Activated naive CD4-positive, alpha-beta T cell treated with anti-CD3 and anti-CD28 coated beads, Interleukin-2, amount 50 U/mL, for 24 hours (primary cell): ENCODE measurements around the gene ODF2.
A peak's percentile ranks its signal among the peaks of the same experiment; 100 is the strongest.
"Not testable (repeated sequence)": the region's sequence is repeated elsewhere in the genome, so short reads cannot be mapped to it uniquely, and the experiment has no call there.

Source experiments
- H3K27ac Mint-ChIP-seq: one replicate; pipeline ENCODE4 v1.8.0; 2021; ENCODE audit warnings: mild to moderate bottlenecking, mixed read lengths
- H3K27me3 Mint-ChIP-seq: one replicate; pipeline ENCODE4 v1.8.0; 2021; ENCODE audit warnings: mixed read lengths
- H3K36me3 Mint-ChIP-seq: one replicate; pipeline ENCODE4 v1.8.0; 2021; ENCODE audit warnings: mixed read lengths
- H3K4me1 Mint-ChIP-seq: one replicate; pipeline ENCODE4 v1.8.0; 2021; ENCODE audit warnings: mixed read lengths
- H3K4me3 Mint-ChIP-seq: one replicate; pipeline ENCODE4 v1.8.0; 2021; ENCODE audit warnings: mild to moderate bottlenecking, mixed read lengths
- H3K9me3 Mint-ChIP-seq: one replicate; pipeline ENCODE4 v1.8.0; 2021; ENCODE audit warnings: mixed read lengths

Gene ODF2

DNA sequence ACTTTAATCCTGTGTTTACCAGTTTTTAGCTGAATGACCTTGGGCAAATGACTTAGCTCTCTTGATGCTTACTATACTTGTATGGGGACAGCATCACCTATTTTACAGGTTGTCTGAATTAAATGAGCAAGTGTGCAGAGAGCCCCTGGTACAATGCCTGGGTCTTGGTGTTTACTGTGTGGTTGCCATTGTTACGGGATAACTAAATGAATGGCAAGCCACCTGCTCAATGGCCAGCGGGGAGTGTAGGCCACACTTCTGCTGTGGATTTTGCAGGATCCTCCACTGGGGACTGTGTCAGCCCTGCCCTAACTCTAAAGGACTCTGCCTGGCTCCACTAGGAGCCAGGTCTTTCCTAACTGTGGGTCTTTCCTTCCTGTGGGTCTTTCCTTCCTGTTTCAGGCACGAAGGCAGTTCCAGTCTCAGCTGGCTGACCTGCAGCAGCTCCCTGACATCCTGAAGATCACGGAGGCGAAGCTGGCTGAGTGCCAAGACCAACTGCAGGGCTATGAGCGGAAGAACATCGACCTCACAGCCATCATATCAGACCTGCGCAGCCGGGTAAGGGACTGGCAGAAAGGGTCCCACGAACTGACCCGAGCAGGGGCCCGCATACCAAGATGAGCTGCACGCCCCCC is 38.4 kb downstream of the ODF2 start:
- Mint-ChIP-seq H3K27me3 (no peaks in the 10 kb centered on the region), H3K27ac (no peak overlapping the region), H3K36me3 (peaks cover 10% of the 10 kb centered on the region), H3K4me1 (peaks cover 11% of the 10 kb centered on the region), H3K9me3 (no peaks in the 10 kb centered on the region), H3K4me3 (no peak overlapping the region)

GRCh38 chr9:128494746-128495129 is 38.9 kb downstream of the ODF2 start:
- H3K9me3 Mint-ChIP-seq = no peaks in the 10 kb centered on the region
- H3K27ac Mint-ChIP-seq = no peak overlapping the region
- no peaks in the 10 kb centered on the region for H3K27me3 Mint-ChIP-seq
- H3K4me3 Mint-ChIP-seq = no peak overlapping the region
- H3K36me3 Mint-ChIP-seq = peaks cover 10% of the 10 kb centered on the region
- H3K4me1 Mint-ChIP-seq = peaks cover 11% of the 10 kb centered on the region

DNA sequence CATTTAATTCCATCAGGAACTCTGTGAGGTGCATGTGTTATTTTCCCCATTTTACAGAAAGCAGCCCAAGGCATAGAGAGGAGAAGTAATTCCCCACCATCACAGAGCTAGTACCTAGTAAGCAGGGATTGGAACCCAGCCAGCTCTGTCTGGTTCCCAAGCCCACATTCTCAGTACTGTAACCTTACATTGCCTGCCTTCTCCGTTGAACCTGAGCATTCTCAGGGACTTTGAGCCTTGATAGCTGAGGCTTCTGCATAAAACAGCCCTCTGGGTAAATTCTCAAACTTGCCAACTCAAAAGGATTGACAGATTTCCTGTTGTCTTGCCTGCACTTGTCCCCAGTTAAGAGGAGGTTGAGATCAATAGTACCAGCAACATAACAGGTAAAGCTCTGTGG is 39.5 kb downstream of the ODF2 start:
- Mint-ChIP-seq H3K9me3 (no peaks in the 10 kb centered on the region), H3K4me3 (no peak overlapping the region), H3K27me3 (no peaks in the 10 kb centered on the region), H3K27ac (no peak overlapping the region), H3K4me1 (peaks cover 11% of the 10 kb centered on the region), H3K36me3 (peaks cover 14% of the 10 kb centered on the region)

DNA sequence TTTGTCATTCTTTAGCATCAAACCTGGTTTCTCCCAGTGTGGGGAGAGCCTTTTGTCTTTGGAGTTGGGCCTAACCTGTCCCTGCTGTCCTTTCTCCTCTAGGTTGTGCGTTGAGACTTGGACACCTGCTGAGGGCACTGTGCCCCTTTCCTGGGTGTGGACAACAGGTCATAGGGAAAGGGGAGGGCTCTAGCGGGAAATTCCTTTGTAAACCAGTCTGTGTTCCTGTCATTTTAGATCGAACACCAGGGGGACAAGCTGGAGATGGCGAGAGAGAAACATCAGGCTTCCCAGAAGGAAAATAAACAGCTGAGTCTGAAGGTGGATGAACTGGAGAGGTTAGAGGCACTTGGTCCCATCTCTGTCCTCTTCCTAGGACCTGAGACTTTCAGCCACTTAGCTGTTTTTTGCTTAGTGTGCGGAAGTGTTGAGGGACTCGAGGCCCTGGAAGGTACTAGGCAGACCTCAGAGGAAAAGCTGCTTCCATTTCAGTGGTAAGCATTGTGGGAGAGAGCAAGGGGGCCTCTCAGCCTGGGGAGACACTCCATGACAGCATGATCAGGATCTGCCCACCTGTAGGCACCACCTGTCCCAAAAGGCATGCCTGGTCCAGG is 40.1 kb downstream of the ODF2 start:
- Mint-ChIP-seq H3K27ac (no peak overlapping the region), H3K4me3 (no peak overlapping the region), H3K36me3 (peaks cover 12% of the 10 kb centered on the region), H3K4me1 (peaks cover 11% of the 10 kb centered on the region), H3K9me3 (no peaks in the 10 kb centered on the region), H3K27me3 (no peaks in the 10 kb centered on the region)

- no peaks in the 10 kb centered on the region for H3K9me3 Mint-ChIP-seq
- H3K4me1 Mint-ChIP-seq = peaks cover 11% of the 10 kb centered on the region
- no peaks in the 10 kb centered on the region for H3K27me3 Mint-ChIP-seq
- H3K36me3 Mint-ChIP-seq = peaks cover 8% of the 10 kb centered on the region
- no peak overlapping the region for H3K27ac Mint-ChIP-seq
- H3K4me3 Mint-ChIP-seq = no peak overlapping the region
Measured at GRCh38 chr9:128497824-128498610, 42.2 kb downstream of the ODF2 start.

GRCh38 chr9:128498911-128499310 is 43.1 kb downstream of the ODF2 start:
- Mint-ChIP-seq H3K27me3 (no peaks in the 10 kb centered on the region), H3K36me3 (peaks cover 8% of the 10 kb centered on the region), H3K4me3 (no peak overlapping the region), H3K4me1 (peaks cover 14% of the 10 kb centered on the region), H3K27ac (no peak overlapping the region), H3K9me3 (no peaks in the 10 kb centered on the region)

GRCh38 chr9:128499920-128500319 is 44.1 kb downstream of the ODF2 start:
- H3K36me3 Mint-ChIP-seq = peaks cover 8% of the 10 kb centered on the region
- no peak overlapping the region for H3K4me3 Mint-ChIP-seq
- H3K4me1 Mint-ChIP-seq = peaks cover 13% of the 10 kb centered on the region
- H3K27ac Mint-ChIP-seq = no peak overlapping the region
- H3K9me3 Mint-ChIP-seq = no peaks in the 10 kb centered on the region
- H3K27me3 Mint-ChIP-seq = no peaks in the 10 kb centered on the region

DNA sequence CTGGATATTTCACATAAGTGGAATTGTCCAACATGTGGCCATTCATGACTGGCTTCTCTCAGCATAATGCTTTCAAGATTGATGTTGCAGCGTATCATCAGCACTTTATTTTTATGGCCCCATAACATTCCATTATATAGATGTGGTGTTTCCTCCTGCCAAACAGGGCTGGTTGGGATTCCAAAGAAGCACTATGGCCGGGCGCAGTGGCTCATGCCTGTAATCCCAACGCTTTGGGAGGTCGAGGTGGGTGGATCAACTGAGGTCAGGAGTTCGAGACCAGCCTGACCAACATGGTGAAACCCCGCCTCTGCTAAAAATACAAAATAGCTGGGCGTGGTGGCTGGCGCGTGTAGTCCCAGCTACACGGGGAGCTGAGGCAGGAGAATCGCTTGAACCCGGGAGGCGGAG is 47.6 kb downstream of the ODF2 start:
- H3K27ac Mint-ChIP-seq, H3K27me3 Mint-ChIP-seq, H3K36me3 Mint-ChIP-seq, H3K9me3 Mint-ChIP-seq: not testable (repeated sequence)
- H3K4me3 Mint-ChIP-seq = peak overlapping the region; percentile 97
- peaks cover 22% of the 10 kb centered on the region for H3K4me1 Mint-ChIP-seq

DNA sequence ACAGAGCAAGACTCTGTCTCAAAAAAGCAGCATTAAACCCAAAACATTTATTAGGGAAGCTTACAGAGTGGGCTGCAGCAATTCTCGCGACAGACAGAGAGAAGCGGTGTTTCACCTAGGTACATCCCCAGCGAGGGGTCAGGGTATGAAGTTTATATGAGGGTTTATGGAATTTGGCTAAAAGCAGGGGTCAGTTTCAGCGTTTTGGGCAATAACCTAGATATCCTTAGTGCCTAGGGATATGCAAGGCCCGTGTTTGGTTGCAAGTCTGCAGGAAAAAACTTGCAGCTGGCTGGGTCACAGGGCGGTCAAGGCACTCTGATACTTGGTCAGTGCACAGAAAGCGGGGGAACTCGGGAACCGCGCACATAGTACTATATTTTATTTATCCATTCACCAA is 48.1 kb downstream of the ODF2 start:
- H3K4me1 Mint-ChIP-seq = peaks cover 27% of the 10 kb centered on the region

DNA sequence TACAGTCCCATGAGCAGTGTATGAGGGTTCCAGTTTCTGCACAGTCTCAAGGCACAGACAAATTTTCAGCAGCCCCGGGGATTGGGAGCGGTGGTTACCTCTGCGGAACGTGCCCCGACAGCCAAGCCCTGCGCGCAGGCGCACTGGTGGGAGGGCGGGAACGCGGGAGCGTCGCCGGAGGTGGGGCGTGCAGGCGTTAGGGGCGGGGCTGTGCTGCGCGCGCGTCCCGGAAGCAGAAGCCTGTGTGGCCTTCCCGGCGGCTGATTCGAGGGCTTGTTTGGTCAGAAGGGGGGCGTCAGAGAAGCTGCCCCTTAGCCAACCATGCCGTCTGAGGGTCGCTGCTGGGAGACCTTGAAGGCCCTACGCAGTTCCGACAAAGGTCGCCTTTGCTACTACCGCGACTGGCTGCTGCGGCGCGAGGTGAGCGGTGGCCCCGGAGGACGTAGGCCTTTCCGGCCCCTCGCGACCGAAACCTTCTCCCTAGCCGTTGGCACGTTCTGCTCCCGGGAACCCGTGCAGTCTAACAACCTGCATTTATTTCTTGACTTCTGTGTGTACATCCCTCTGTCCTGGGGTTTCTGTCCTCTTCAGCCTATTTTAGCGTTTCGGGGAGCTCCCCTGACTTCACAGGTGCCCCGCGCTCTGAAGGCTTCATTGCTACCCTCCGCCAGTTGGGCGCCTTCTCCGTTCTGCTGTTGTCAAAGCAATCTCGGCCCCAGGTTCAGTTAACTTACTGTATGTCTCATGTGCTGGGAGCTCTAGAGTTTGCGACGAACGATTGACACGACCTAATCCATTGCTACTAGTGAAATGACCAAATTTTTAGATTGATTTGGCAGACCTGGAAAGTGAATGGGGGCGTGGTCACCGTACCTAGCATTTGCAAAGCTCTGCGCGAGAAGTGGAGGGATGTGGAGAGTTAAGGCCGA is 48.9 kb downstream of the ODF2 start, which contains the start of gene GLE1:
Gene GLE1, plus strand, starts transcription at position 235 of the 929 bp plus-strand sequence. Its CDS starts 87 bp downstream, at position 322.
- H3K9me3 Mint-ChIP-seq = no peaks in the 10 kb centered on the region
- H3K36me3 Mint-ChIP-seq = peaks cover 8% of the 10 kb centered on the region
- H3K4me1 Mint-ChIP-seq = peaks cover 33% of the 10 kb centered on the region
- peak within 1 kb of the TSS; percentile 97 for H3K4me3 Mint-ChIP-seq
- H3K27ac Mint-ChIP-seq = peak within 1 kb of the TSS; percentile 98
- no peaks in the 10 kb centered on the region for H3K27me3 Mint-ChIP-seq

More for the DNA sequence above, 48.1 kb downstream of the ODF2 start:
- Mint-ChIP-seq H3K27ac (no peak overlapping the region), H3K27me3 (no peaks in the 10 kb centered on the region), H3K36me3 (peaks cover 5% of the 10 kb centered on the region), H3K4me3 (peak overlapping the region; percentile 97), H3K9me3 (no peaks in the 10 kb centered on the region)

DNA sequence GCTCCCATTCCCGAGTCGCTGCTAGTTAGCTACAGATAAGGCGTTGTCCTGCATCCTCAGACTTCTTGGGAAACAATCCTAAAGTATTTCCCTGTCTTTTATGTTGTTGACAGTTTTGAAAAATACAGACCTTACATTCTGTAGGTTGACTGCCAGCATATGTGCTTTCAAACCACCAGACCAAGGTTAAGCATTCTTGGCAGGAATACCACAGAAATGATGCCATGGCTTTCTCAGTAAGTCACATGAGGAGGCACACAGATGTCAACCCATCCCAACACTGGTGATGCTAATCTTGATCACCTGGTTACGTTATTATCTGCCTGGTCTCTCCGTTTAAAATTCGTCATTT is 49.6 kb downstream of the ODF2 start:
- Mint-ChIP-seq H3K4me3 (peak overlapping the region; percentile 97), H3K27ac (peak overlapping the region; percentile 98), H3K9me3 (no peaks in the 10 kb centered on the region), H3K4me1 (peaks cover 33% of the 10 kb centered on the region), H3K27me3 (no peaks in the 10 kb centered on the region), H3K36me3 (peaks cover 5% of the 10 kb centered on the region)

DNA sequence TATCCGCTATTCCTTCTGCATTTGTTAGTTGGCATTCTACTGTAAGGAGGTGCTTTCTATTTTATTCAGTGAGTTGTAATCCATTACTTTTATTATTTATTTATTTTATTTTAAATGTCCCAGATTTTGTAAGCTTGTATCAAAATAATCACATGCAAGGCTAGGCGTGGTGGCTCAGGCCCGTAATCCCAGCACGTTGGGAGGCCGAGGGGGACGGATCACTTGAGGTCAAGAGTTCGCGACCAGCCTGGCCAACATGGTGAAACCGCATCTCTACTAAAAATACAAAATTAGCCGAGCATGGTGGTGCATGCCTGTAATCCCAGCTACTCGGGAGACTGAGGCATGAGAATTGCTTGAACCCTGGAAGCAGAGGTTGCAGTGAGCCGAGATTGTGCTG is 50.1 kb downstream of the ODF2 start:
- Mint-ChIP-seq H3K4me1 (peaks cover 33% of the 10 kb centered on the region), H3K4me3 (peak overlapping the region; percentile 97), H3K27ac (peak overlapping the region; percentile 87)
- H3K9me3 Mint-ChIP-seq, H3K27me3 Mint-ChIP-seq, H3K36me3 Mint-ChIP-seq: not testable (repeated sequence)

GRCh38 chr9:128512820-128513219 is 57.0 kb downstream of the ODF2 start:
- Mint-ChIP-seq H3K4me1 (peaks cover 18% of the 10 kb centered on the region), H3K27me3 (no peaks in the 10 kb centered on the region), H3K27ac (no peak overlapping the region)

DNA sequence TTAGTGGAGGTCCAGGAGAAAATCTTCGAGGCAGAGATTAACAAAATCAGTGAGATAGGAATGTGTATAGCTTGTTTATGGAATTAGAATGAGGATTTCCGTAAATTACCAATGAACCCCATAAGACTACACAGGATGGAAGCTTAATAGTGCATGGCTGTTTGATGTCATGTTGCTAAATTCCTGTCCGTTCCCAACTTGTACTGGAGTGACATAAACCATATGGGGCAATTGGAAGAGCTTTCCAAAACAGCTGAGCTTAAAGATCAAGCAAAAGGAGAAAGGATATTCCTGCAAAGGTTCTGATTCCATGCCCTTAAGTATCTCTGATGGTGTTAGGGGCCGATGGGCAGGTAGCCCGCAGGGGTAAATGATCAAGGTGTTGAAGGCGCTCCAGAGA is 66.2 kb downstream of the ODF2 start:
- no peaks in the 10 kb centered on the region for H3K4me1 Mint-ChIP-seq
- no peaks in the 10 kb centered on the region for H3K9me3 Mint-ChIP-seq
- no peak overlapping the region for H3K4me3 Mint-ChIP-seq
- peaks cover 23% of the 10 kb centered on the region for H3K36me3 Mint-ChIP-seq
- no peaks in the 10 kb centered on the region for H3K27me3 Mint-ChIP-seq
- H3K27ac Mint-ChIP-seq = peak overlapping the region; percentile 43

More at GRCh38 chr9:128512820-128513219, 57.0 kb downstream of the ODF2 start:
- H3K9me3 Mint-ChIP-seq = no peaks in the 10 kb centered on the region
- peaks cover 11% of the 10 kb centered on the region for H3K36me3 Mint-ChIP-seq
- no peak overlapping the region for H3K4me3 Mint-ChIP-seq

DNA sequence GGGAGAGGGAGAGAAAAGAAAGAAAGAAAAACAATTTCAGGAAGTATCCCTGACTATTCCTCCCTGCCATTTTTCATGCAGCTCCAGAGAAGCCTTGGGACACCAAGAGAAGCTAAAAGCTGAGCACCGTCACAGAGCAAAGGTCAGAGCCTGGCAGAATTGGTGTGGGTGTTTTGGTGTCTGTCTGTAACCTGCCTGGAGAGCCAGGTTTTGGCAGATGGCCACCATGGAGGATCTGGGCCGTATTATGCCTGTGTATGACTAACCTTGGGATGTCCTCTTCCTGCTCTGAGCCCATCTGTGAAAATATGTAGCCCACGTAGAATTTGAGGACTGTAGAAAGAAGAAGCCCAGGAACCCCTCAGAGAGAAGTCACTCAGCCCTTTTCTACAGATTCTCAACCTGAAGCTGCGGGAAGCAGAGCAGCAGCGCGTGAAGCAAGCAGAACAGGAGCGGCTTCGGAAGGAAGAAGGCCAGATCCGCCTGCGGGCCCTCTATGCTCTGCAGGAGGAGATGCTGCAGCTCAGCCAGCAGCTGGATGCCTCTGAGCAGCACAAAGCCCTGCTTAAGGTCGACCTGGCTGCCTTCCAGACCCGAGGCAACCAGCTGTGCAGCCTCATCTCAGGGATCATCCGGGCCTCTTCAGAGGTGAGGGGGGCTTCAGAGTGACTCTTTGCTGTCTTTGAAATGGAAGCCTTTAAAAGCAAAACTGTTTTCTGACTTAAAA is 67.6 kb downstream of the ODF2 start:
- Mint-ChIP-seq H3K27ac (no peak overlapping the region), H3K4me1 (no peaks in the 10 kb centered on the region), H3K4me3 (no peak overlapping the region), H3K9me3 (no peaks in the 10 kb centered on the region), H3K36me3 (peaks cover 17% of the 10 kb centered on the region), H3K27me3 (no peaks in the 10 kb centered on the region)
